Right lobe of liver (tissue), 4 donors: ENCODE measurements around the gene EXOC3L1.

Source experiments
- CTCF ChIP-seq, 4 donors: fragments of 200-600 bp in 3 of 4; fragments of 450-650 bp in 1 of 4; IDR thresholded peaks; one replicate each; pipeline versions ENCODE4 v1.5.1 to v1.8.0; 2016 to 2022; ENCODE audit warnings: antibody characterized with exemption in 4 of 4, mild to moderate bottlenecking in 2 of 4
- POLR2A ChIP-seq: fragments of 450-650 bp; IDR thresholded peaks from one replicate; pipeline ENCODE4 v1.6.1; 2017; ENCODE audit warnings: antibody characterized with exemption, mild to moderate bottlenecking
- donor health status: DM: no; HTN: no; CAD: no.
- donor health status: DM: no; HTN: no; CAD: no.
- donor health status: DM: no; HTN: yes; CAD: no.

DNA sequence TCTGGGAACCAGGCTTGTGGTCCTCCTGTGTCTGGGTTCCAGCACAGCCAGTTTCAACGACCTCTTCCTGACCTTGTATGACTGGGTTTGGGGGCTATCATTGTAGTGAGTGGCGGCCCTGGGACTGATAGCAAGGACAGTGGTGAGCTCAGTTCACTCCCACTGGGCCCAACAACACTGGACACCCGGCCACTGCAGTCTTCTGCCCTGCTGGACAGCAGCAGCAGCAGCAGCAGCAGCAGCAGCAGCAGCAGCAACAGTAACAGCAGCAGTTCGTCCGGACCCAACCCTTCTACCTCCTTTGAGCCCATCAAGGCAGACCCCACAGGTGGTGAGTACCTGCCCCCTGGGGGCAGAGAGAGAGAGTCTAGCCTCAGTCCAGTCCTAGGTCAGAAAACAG lies 5.7 kb upstream of the EXOC3L1 start:
- TF ChIP-seq POLR2A (no peak), CTCF (IDR thresholded peaks at IDR 0.05) (no peak)
